ENCODE results near the gene PRKCG. TPM values are rescaled to one million over a fixed set of nuclear protein-coding genes. Genes with fewer than 3 reads are reported as not detected.

PRKCG gene
- total RNA-seq, 1 experiment from 2014 or later: 1.7 TPM

- Histone ChIP-seq H3K4me1 (no peaks in the 10 kb centered on the region), H3K4me3 (ENCODE audit: low read depth, low read length) (no peak overlapping the region), H3K27me3 (replicated peaks; ENCODE audit: control insufficient read depth, insufficient read depth, low read length) (no peaks in the 10 kb centered on the region), H3K36me3 (ENCODE audit: control insufficient read depth, insufficient read depth, low read length) (no peaks in the 10 kb centered on the region), H3K9me3 (no peaks in the 10 kb centered on the region)
- Mint-ChIP-seq H3K4me3 (ENCODE audit: unreplicated experiment) (no peak overlapping the region), H3K27ac (ENCODE audit: unreplicated experiment) (no peak overlapping the region), H3K4me1 (ENCODE audit: low read depth, unreplicated experiment) (no peaks in the 10 kb centered on the region), H3K36me3 (ENCODE audit: insufficient read depth, unreplicated experiment) (no peaks in the 10 kb centered on the region), H3K27me3 (ENCODE audit: insufficient read depth, unreplicated experiment) (no peaks in the 10 kb centered on the region), H3K9me3 (ENCODE audit: unreplicated experiment) (no peaks in the 10 kb centered on the region)
- CTCF ChIA-PET: no interaction called here
- intact Hi-C loops (cut with micrococcal nuclease; ENCODE audit: unreplicated experiment): no loop called here
- no peak for DNase-seq
- POLR2A ChIA-PET: no interaction called here
- BruUV-seq (replicated peaks): no TSS peak
- no peak for TF ChIP-seq CTCF (IDR thresholded peaks at IDR 0.05; ENCODE audit: insufficient read depth in 1 of 2, low read depth in 1 of 2, low read length in 1 of 2, severe bottlenecking in 1 of 2, unreplicated experiment in 1 of 2)
Observed at GRCh38 chr19:53892301-53892980, 10.4 kb downstream of the PRKCG start.

- Mint-ChIP-seq H3K27me3 (ENCODE audit: insufficient read depth, unreplicated experiment) (no peaks in the 10 kb centered on the region), H3K9me3 (ENCODE audit: unreplicated experiment) (no peaks in the 10 kb centered on the region), H3K27ac (ENCODE audit: unreplicated experiment) (no peak overlapping the region), H3K4me1 (ENCODE audit: low read depth, unreplicated experiment) (no peaks in the 10 kb centered on the region), H3K4me3 (ENCODE audit: unreplicated experiment) (no peak overlapping the region), H3K36me3 (ENCODE audit: insufficient read depth, unreplicated experiment) (no peaks in the 10 kb centered on the region)
- ChIA-PET POLR2A (no interaction called here), CTCF (no interaction called here)
- Histone ChIP-seq H3K27me3 (replicated peaks; ENCODE audit: control insufficient read depth, insufficient read depth, low read length) (no peaks in the 10 kb centered on the region), H3K4me1 (no peaks in the 10 kb centered on the region), H3K9me3 (no peaks in the 10 kb centered on the region), H3K36me3 (ENCODE audit: control insufficient read depth, insufficient read depth, low read length) (no peaks in the 10 kb centered on the region), H3K4me3 (ENCODE audit: low read depth, low read length) (no peak overlapping the region)
- DNase-seq: no peak
- no peak for TF ChIP-seq CTCF (IDR thresholded peaks at IDR 0.05; ENCODE audit: insufficient read depth in 1 of 2, low read depth in 1 of 2, low read length in 1 of 2, severe bottlenecking in 1 of 2, unreplicated experiment in 1 of 2)
- intact Hi-C loops (cut with micrococcal nuclease; ENCODE audit: unreplicated experiment): no loop called here
- BruUV-seq (replicated peaks): no TSS peak
Observed at GRCh38 chr19:53892981-53893325, 11.0 kb downstream of the PRKCG start.

GRCh38 chr19:53894707-53895106, 12.7 kb downstream of the PRKCG start:
- no peaks in the 10 kb centered on the region for H3K36me3 Mint-ChIP-seq (ENCODE audit: insufficient read depth, unreplicated experiment)
- no peaks in the 10 kb centered on the region for H3K4me1 ChIP-seq
- H3K9me3 Mint-ChIP-seq (ENCODE audit: unreplicated experiment): no peaks in the 10 kb centered on the region
- POLR2A ChIA-PET: no interaction called here
- H3K4me3 Mint-ChIP-seq (ENCODE audit: unreplicated experiment): no peak overlapping the region
- H3K27me3 ChIP-seq (replicated peaks; ENCODE audit: control insufficient read depth, insufficient read depth, low read length): no peaks in the 10 kb centered on the region
- TF ChIP-seq CTCF (IDR thresholded peaks at IDR 0.05; ENCODE audit: insufficient read depth in 1 of 2, low read depth in 1 of 2, low read length in 1 of 2, severe bottlenecking in 1 of 2, unreplicated experiment in 1 of 2): no peak
- H3K27me3 Mint-ChIP-seq (ENCODE audit: insufficient read depth, unreplicated experiment): no peaks in the 10 kb centered on the region
- intact Hi-C loops (cut with micrococcal nuclease; ENCODE audit: unreplicated experiment): no loop called here
- no peaks in the 10 kb centered on the region for H3K36me3 ChIP-seq (ENCODE audit: control insufficient read depth, insufficient read depth, low read length)
- DNase-seq: no peak
- no peak overlapping the region for H3K27ac Mint-ChIP-seq (ENCODE audit: unreplicated experiment)
- CTCF ChIA-PET: no interaction called here
- H3K9me3 ChIP-seq: no peaks in the 10 kb centered on the region
- H3K4me3 ChIP-seq (ENCODE audit: low read depth, low read length): no peak overlapping the region
- no TSS peak for BruUV-seq (replicated peaks)
- H3K4me1 Mint-ChIP-seq (ENCODE audit: low read depth, unreplicated experiment): no peaks in the 10 kb centered on the region

Data from Caco-2 (cell line).